Stimulated activated CD8-positive, alpha-beta memory T cell treated with anti-CD3 and anti-CD28 coated beads, Interleukin-4, amount 100 ng/mL, for 24 hours (primary cell): ENCODE results near the gene SHFL.

Experiments used
- DNase-seq: peaks from one replicate; pipeline ENCODE4 v3.0.0-alpha.2; 2020; ENCODE audit warnings: low read depth

The SHFL gene

GRCh38 chr19:10134040-10134439 lies 47.9 kb downstream of the SHFL start:
- no peak for DNase-seq

- DNase-seq, result no peak
Measured at GRCh38 chr19:10135551-10136334, 49.6 kb downstream of the SHFL start.

GRCh38 chr19:10136936-10137335 lies 50.8 kb downstream of the SHFL start:
- no peak for DNase-seq

GRCh38 chr19:10137751-10138682 lies 51.9 kb downstream of the SHFL start:
- DNase-seq, result no peak

- DNase-seq, result no peak
Measured at GRCh38 chr19:10138879-10139795, 53.0 kb downstream of the SHFL start.

DNA sequence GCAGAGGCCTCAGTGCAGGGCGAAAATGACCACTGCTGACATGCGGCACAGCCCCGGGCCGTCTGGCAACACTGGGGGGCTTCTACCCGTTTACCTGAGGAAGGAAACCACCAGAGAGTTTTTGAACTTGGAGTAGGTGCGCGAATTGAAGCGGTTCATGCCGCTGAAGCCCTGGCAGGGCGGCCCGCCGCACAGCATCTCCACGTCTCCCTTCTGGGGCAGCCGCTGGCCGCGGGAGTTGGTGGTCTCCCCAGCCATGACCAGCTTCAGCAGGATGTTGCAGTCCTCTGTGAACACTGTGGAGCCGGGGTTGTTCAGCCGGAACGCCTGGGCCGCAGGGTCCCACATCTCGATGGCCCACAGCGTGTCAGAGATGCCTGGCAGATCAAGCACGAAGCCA lies 53.8 kb downstream of the SHFL start:
- no peak for DNase-seq

- DNase-seq, result no peak
Measured at GRCh38 chr19:10141479-10141878, 55.4 kb downstream of the SHFL start.

DNA sequence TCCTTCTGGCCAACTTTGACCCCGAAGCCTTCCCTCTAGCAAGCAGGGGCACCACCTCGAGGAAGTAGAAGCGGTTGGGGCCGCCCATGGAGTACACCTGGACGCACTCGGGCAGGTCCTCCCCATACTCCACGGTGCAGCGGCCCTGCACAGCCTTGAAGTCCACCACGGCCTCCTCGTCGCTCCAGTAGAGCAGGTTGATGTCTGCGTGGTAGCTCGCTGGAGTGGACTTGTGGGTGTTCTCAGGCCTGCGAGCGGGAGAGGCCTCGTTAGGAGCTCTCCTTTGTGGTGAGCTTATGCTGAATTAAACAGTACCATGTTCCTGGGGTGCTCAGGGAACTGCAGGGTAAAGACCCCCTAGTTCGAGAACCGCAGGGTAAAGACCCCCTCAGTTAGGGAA lies 55.9 kb downstream of the SHFL start:
- DNase-seq, result no peak
